ENCODE measurements around the gene CDKN1C. TPM values are rescaled to one million over a fixed set of nuclear protein-coding genes. Genes with fewer than 3 reads are reported as not detected.
A peak's percentile ranks its signal among the peaks of the same experiment; 100 is the strongest.

Gene CDKN1C
- total and polyA plus RNA-seq, 2 donors (not counting 1 experiment from before 2014, with no cell fraction given) = 8.6 to 31.5 TPM

DNA sequence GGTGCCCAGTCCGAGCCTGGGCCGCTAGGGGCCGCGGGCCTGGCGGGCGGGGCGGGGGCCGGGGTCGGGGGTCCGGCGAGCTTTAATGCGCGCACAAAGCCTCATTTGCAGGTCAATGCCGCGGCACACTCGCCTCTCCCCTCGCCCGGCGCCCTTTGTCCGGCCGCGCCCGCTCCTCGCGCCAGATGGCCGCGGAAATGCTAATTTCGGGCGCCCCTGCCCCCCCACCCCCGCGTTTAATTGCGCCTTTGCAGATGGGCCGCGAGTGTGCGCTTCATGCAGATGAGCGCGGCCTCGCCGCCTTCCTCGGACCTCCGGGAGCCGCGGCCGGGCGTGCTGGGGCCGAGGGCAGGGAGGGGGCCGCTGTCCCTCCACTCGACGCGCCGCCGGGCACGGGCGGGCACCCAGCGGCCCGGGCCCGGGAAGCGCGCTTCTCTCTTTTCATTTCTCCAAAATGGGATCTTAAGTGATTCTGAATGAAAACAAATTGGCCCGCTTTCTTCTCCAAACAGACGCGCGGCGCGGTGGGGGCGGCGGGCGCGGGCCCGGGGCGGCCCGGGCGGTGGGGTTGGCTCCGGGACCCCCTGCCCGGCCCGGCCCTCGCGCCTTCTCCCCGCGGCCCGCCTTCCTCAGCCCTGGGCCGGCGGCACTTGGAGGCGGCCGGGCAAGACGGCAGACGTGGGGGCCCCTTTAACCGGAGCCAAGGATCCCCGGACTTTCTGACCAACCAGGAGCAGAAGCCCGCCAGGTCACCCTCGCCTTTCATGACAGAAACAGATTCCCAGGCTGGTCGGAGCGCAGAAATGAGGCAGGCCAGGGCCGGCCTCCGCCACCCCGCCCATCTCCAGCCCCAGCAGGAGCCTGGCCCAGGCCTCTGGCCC is 22.9 kb downstream of the CDKN1C start:
- H3K27ac ChIP-seq (ENCODE audit: insufficient read depth, low read length) = no peak overlapping the region
- no peaks in the 10 kb centered on the region for H3K9me3 ChIP-seq (ENCODE audit: control insufficient read depth, insufficient read depth, low read depth, low read length)
- peaks cover 21% of the 10 kb centered on the region for H3K27me3 ChIP-seq (ENCODE audit: control insufficient read depth, insufficient read depth, low read length)
- no peak overlapping the region for H2AFZ ChIP-seq (ENCODE audit: low read length)
- TF ChIP-seq EZH2 (IDR thresholded peaks at IDR 0.05; ENCODE audit: low read length, missing control alignments) = no peak
- TF ChIP-seq, protein P1, sequence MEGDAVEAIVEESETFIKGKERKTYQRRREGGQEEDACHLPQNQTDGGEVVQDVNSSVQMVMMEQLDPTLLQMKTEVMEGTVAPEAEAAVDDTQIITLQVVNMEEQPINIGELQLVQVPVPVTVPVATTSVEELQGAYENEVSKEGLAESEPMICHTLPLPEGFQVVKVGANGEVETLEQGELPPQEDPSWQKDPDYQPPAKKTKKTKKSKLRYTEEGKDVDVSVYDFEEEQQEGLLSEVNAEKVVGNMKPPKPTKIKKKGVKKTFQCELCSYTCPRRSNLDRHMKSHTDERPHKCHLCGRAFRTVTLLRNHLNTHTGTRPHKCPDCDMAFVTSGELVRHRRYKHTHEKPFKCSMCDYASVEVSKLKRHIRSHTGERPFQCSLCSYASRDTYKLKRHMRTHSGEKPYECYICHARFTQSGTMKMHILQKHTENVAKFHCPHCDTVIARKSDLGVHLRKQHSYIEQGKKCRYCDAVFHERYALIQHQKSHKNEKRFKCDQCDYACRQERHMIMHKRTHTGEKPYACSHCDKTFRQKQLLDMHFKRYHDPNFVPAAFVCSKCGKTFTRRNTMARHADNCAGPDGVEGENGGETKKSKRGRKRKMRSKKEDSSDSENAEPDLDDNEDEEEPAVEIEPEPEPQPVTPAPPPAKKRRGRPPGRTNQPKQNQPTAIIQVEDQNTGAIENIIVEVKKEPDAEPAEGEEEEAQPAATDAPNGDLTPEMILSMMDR (conservative IDR thresholded peaks at IDR 0.05 in 1 of 2, IDR thresholded peaks at IDR 0.05 in 1 of 2; ENCODE audit: low read depth in 1 of 2, low read length in 2 of 2) = no peak
- DNase-seq (ENCODE audit: low read depth in 2 of 2) = no peak
- no peaks in the 10 kb centered on the region for H4K20me1 ChIP-seq (ENCODE audit: control insufficient read depth, extremely low read depth, insufficient read depth, low read length)
- H3K4me3 ChIP-seq (replicated peaks in 1 of 4; ENCODE audit: control extremely low read depth in 1 of 4, insufficient read depth in 1 of 4, low read depth in 3 of 4, low read length in 4 of 4) = no peak overlapping the region
- H3K4me2 ChIP-seq (ENCODE audit: extremely low read depth, insufficient read depth, low read length) = no peak overlapping the region
- H3K79me2 ChIP-seq (ENCODE audit: control insufficient read depth, insufficient read depth, low read length) = no peaks in the 10 kb centered on the region
- no peak overlapping the region for H3K9ac ChIP-seq (ENCODE audit: insufficient read depth, low read length)
- H3K36me3 ChIP-seq (ENCODE audit: control insufficient read depth, insufficient read depth, low read length) = no peaks in the 10 kb centered on the region
- H3K4me1 ChIP-seq (ENCODE audit: control insufficient read depth, extremely low read depth, insufficient read depth, low read length) = no peaks in the 10 kb centered on the region

DNA sequence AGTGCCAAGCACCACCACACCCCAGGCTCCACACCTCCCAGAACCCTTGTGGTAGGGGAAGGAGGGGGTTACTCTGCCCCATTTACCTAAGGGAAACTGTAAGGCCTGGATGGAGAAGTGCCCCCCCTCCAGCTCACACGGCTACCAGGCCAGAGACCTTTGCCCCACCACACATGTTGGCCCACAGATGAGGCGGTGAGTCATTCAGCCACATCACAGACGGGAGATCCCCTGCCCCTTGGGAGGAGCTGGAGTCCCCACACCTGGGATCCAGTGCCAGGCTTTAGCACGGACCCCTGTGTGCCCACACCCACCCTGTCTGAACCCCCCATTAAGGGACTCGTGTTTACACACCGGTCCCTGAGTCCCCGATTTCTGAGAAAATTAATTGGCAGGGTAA is 24.9 kb downstream of the CDKN1C start:
- Histone ChIP-seq H2AFZ (ENCODE audit: low read length) (no peak overlapping the region), H3K4me3 (replicated peaks in 1 of 4; ENCODE audit: control extremely low read depth in 1 of 4, insufficient read depth in 1 of 4, low read depth in 3 of 4, low read length in 4 of 4) (no peak overlapping the region), H3K79me2 (ENCODE audit: control insufficient read depth, insufficient read depth, low read length) (no peaks in the 10 kb centered on the region), H3K36me3 (ENCODE audit: control insufficient read depth, insufficient read depth, low read length) (no peaks in the 10 kb centered on the region), H3K4me1 (ENCODE audit: control insufficient read depth, extremely low read depth, insufficient read depth, low read length) (no peaks in the 10 kb centered on the region), H3K27ac (ENCODE audit: insufficient read depth, low read length) (no peak overlapping the region), H3K27me3 (ENCODE audit: control insufficient read depth, insufficient read depth, low read length) (peaks cover 21% of the 10 kb centered on the region), H3K9ac (ENCODE audit: insufficient read depth, low read length) (no peak overlapping the region), H4K20me1 (ENCODE audit: control insufficient read depth, extremely low read depth, insufficient read depth, low read length) (no peaks in the 10 kb centered on the region), H3K9me3 (ENCODE audit: control insufficient read depth, insufficient read depth, low read depth, low read length) (no peaks in the 10 kb centered on the region), H3K4me2 (ENCODE audit: extremely low read depth, insufficient read depth, low read length) (no peak overlapping the region)
- DNase-seq (ENCODE audit: low read depth in 2 of 2) = peak; percentile 39 to 52
- TF ChIP-seq, protein P1 (conservative IDR thresholded peaks at IDR 0.05 in 1 of 2, IDR thresholded peaks at IDR 0.05 in 1 of 2; ENCODE audit: low read depth in 1 of 2, low read length in 2 of 2) = no peak
- no peak for TF ChIP-seq EZH2 (IDR thresholded peaks at IDR 0.05; ENCODE audit: low read length, missing control alignments)

DNA sequence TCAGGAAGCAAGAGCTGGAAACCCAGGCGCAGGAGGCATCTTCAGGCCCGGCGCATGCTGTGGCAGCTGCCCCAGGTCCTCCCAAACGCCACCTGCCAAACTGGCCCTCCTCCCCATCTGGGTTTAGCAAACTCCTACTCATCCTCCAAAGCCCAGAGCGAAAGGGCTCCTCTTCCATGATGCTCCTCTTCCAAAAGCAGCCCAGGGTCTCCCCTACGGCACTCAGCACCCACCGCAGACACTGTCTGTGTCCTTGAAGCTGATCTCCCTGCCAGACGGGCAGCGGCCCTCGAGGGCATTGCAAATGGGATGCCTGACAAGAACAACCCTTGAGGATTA is 25.9 kb downstream of the CDKN1C start:
- no peaks in the 10 kb centered on the region for H3K36me3 ChIP-seq (ENCODE audit: control insufficient read depth, insufficient read depth, low read length)
- no peaks in the 10 kb centered on the region for H3K9me3 ChIP-seq (ENCODE audit: control insufficient read depth, insufficient read depth, low read depth, low read length)
- no peak for DNase-seq (ENCODE audit: low read depth in 2 of 2)
- H3K9ac ChIP-seq (ENCODE audit: insufficient read depth, low read length) = no peak overlapping the region
- peaks cover 21% of the 10 kb centered on the region for H3K27me3 ChIP-seq (ENCODE audit: control insufficient read depth, insufficient read depth, low read length)
- no peak overlapping the region for H2AFZ ChIP-seq (ENCODE audit: low read length)
- H4K20me1 ChIP-seq (ENCODE audit: control insufficient read depth, extremely low read depth, insufficient read depth, low read length) = no peaks in the 10 kb centered on the region
- no peak overlapping the region for H3K27ac ChIP-seq (ENCODE audit: insufficient read depth, low read length)
- no peak overlapping the region for H3K4me3 ChIP-seq (replicated peaks in 1 of 4; ENCODE audit: control extremely low read depth in 1 of 4, insufficient read depth in 1 of 4, low read depth in 3 of 4, low read length in 4 of 4)
- TF ChIP-seq, protein P1 (conservative IDR thresholded peaks at IDR 0.05 in 1 of 2, IDR thresholded peaks at IDR 0.05 in 1 of 2; ENCODE audit: low read depth in 1 of 2, low read length in 2 of 2) = no peak
- no peak for TF ChIP-seq EZH2 (IDR thresholded peaks at IDR 0.05; ENCODE audit: low read length, missing control alignments)
- no peaks in the 10 kb centered on the region for H3K79me2 ChIP-seq (ENCODE audit: control insufficient read depth, insufficient read depth, low read length)
- no peaks in the 10 kb centered on the region for H3K4me1 ChIP-seq (ENCODE audit: control insufficient read depth, extremely low read depth, insufficient read depth, low read length)
- no peak overlapping the region for H3K4me2 ChIP-seq (ENCODE audit: extremely low read depth, insufficient read depth, low read length)

Data from fibroblast of lung (primary cell).